ENCODE results near the gene TOR2A.

The TOR2A gene

GRCh38 chr9:127706836-127707241, 28.3 kb downstream of the TOR2A start, which contains the start of gene CFAP157:
Gene CFAP157, plus strand, starts transcription at chr9:127706988. Its CDS starts 44 bp downstream, at chr9:127707032.
- Histone ChIP-seq H3K4me3 (ENCODE audit: low read depth, low read length) (no peak within 1 kb of the TSS), H3K4me1 (ENCODE audit: control insufficient read depth, insufficient read depth, low read length) (peaks cover 11% of the 10 kb centered on the region), H3K9me3 (ENCODE audit: control insufficient read depth, insufficient read depth, low read length) (no peaks in the 10 kb centered on the region), H3K27ac (ENCODE audit: low read depth, low read length) (no peak within 1 kb of the TSS), H3K36me3 (ENCODE audit: control insufficient read depth, insufficient read depth, low read length) (no peaks in the 10 kb centered on the region), H3K9ac (ENCODE audit: low read depth, low read length) (no peak within 1 kb of the TSS), H3K27me3 (ENCODE audit: control insufficient read depth, insufficient read depth, low read length) (no peaks in the 10 kb centered on the region)

GRCh38 chr9:127705577-127706379, 29.3 kb downstream of the TOR2A start:
- H3K4me1 ChIP-seq (ENCODE audit: control insufficient read depth, insufficient read depth, low read length), result 0 out of 2 replicates have a peak, but pooled peaks cover 4% of the 10 kb centered on the region
- H3K4me3 ChIP-seq (ENCODE audit: low read depth, low read length), result no peak overlapping the region
- H3K27ac ChIP-seq (ENCODE audit: low read depth, low read length), result no peak overlapping the region
- no peaks in the 10 kb centered on the region for H3K9me3 ChIP-seq (ENCODE audit: control insufficient read depth, insufficient read depth, low read length)
- no peaks in the 10 kb centered on the region for H3K27me3 ChIP-seq (ENCODE audit: control insufficient read depth, insufficient read depth, low read length)
- H3K9ac ChIP-seq (ENCODE audit: low read depth, low read length), result no peak overlapping the region
- no peaks in the 10 kb centered on the region for H3K36me3 ChIP-seq (ENCODE audit: control insufficient read depth, insufficient read depth, low read length)

- Histone ChIP-seq H3K9ac (ENCODE audit: low read depth, low read length) (no peak overlapping the region), H3K4me3 (ENCODE audit: low read depth, low read length) (no peak overlapping the region), H3K27ac (ENCODE audit: low read depth, low read length) (no peak overlapping the region), H3K4me1 (ENCODE audit: control insufficient read depth, insufficient read depth, low read length) (0 out of 2 replicates have a peak, but pooled peaks cover 4% of the 10 kb centered on the region), H3K27me3 (ENCODE audit: control insufficient read depth, insufficient read depth, low read length) (no peaks in the 10 kb centered on the region), H3K9me3 (ENCODE audit: control insufficient read depth, insufficient read depth, low read length) (no peaks in the 10 kb centered on the region), H3K36me3 (ENCODE audit: control insufficient read depth, insufficient read depth, low read length) (no peaks in the 10 kb centered on the region)
Measured at GRCh38 chr9:127703289-127703946, 31.7 kb downstream of the TOR2A start.

- no peaks in the 10 kb centered on the region for H3K27me3 ChIP-seq (ENCODE audit: control insufficient read depth, insufficient read depth, low read length)
- no peak overlapping the region for H3K9ac ChIP-seq (ENCODE audit: low read depth, low read length)
- H3K4me3 ChIP-seq (ENCODE audit: low read depth, low read length), result no peak overlapping the region
- H3K4me1 ChIP-seq (ENCODE audit: control insufficient read depth, insufficient read depth, low read length), result no peaks in the 10 kb centered on the region
- no peaks in the 10 kb centered on the region for H3K36me3 ChIP-seq (ENCODE audit: control insufficient read depth, insufficient read depth, low read length)
- no peak overlapping the region for H3K27ac ChIP-seq (ENCODE audit: low read depth, low read length)
- no peaks in the 10 kb centered on the region for H3K9me3 ChIP-seq (ENCODE audit: control insufficient read depth, insufficient read depth, low read length)
Measured at GRCh38 chr9:127700594-127701255, 34.4 kb downstream of the TOR2A start.

GRCh38 chr9:127700140-127700539, 35.0 kb downstream of the TOR2A start:
- no peak overlapping the region for H3K9ac ChIP-seq (ENCODE audit: low read depth, low read length)
- no peaks in the 10 kb centered on the region for H3K4me1 ChIP-seq (ENCODE audit: control insufficient read depth, insufficient read depth, low read length)
- H3K27ac ChIP-seq (ENCODE audit: low read depth, low read length), result no peak overlapping the region
- H3K9me3 ChIP-seq (ENCODE audit: control insufficient read depth, insufficient read depth, low read length), result no peaks in the 10 kb centered on the region
- H3K4me3 ChIP-seq (ENCODE audit: low read depth, low read length), result no peak overlapping the region
- H3K27me3 ChIP-seq (ENCODE audit: control insufficient read depth, insufficient read depth, low read length), result no peaks in the 10 kb centered on the region
- H3K36me3 ChIP-seq (ENCODE audit: control insufficient read depth, insufficient read depth, low read length), result no peaks in the 10 kb centered on the region

- peak overlapping the region; percentile 35 for H3K9ac ChIP-seq (ENCODE audit: low read depth, low read length)
Measured at GRCh38 chr9:127698985-127699670, 36.0 kb downstream of the TOR2A start.

GRCh38 chr9:127698386-127698785, 36.7 kb downstream of the TOR2A start:
- no peak overlapping the region for H3K9ac ChIP-seq (ENCODE audit: low read depth, low read length)
- no peaks in the 10 kb centered on the region for H3K9me3 ChIP-seq (ENCODE audit: control insufficient read depth, insufficient read depth, low read length)
- H3K36me3 ChIP-seq (ENCODE audit: control insufficient read depth, insufficient read depth, low read length), result no peaks in the 10 kb centered on the region
- H3K4me3 ChIP-seq (ENCODE audit: low read depth, low read length), result no peak overlapping the region
- no peak overlapping the region for H3K27ac ChIP-seq (ENCODE audit: low read depth, low read length)
- H3K4me1 ChIP-seq (ENCODE audit: control insufficient read depth, insufficient read depth, low read length), result no peaks in the 10 kb centered on the region
- H3K27me3 ChIP-seq (ENCODE audit: control insufficient read depth, insufficient read depth, low read length), result no peaks in the 10 kb centered on the region

More at GRCh38 chr9:127698985-127699670, 36.0 kb downstream of the TOR2A start:
- H3K36me3 ChIP-seq (ENCODE audit: control insufficient read depth, insufficient read depth, low read length), result no peaks in the 10 kb centered on the region
- H3K9me3 ChIP-seq (ENCODE audit: control insufficient read depth, insufficient read depth, low read length), result no peaks in the 10 kb centered on the region
- H3K27me3 ChIP-seq (ENCODE audit: control insufficient read depth, insufficient read depth, low read length), result no peaks in the 10 kb centered on the region
- no peaks in the 10 kb centered on the region for H3K4me1 ChIP-seq (ENCODE audit: control insufficient read depth, insufficient read depth, low read length)
- H3K27ac ChIP-seq (ENCODE audit: low read depth, low read length), result no peak overlapping the region
- H3K4me3 ChIP-seq (ENCODE audit: low read depth, low read length), result peak overlapping the region; percentile 54

GRCh38 chr9:127697575-127697974, 37.5 kb downstream of the TOR2A start:
- Histone ChIP-seq H3K9ac (ENCODE audit: low read depth, low read length) (no peak overlapping the region), H3K27me3 (ENCODE audit: control insufficient read depth, insufficient read depth, low read length) (no peaks in the 10 kb centered on the region), H3K4me1 (ENCODE audit: control insufficient read depth, insufficient read depth, low read length) (no peaks in the 10 kb centered on the region), H3K9me3 (ENCODE audit: control insufficient read depth, insufficient read depth, low read length) (no peaks in the 10 kb centered on the region), H3K4me3 (ENCODE audit: low read depth, low read length) (no peak overlapping the region), H3K27ac (ENCODE audit: low read depth, low read length) (no peak overlapping the region), H3K36me3 (ENCODE audit: control insufficient read depth, insufficient read depth, low read length) (no peaks in the 10 kb centered on the region)

- no peaks in the 10 kb centered on the region for H3K4me1 ChIP-seq (ENCODE audit: control insufficient read depth, insufficient read depth, low read length)
- no peak overlapping the region for H3K27ac ChIP-seq (ENCODE audit: low read depth, low read length)
- no peak overlapping the region for H3K9ac ChIP-seq (ENCODE audit: low read depth, low read length)
- H3K4me3 ChIP-seq (ENCODE audit: low read depth, low read length), result no peak overlapping the region
- H3K36me3 ChIP-seq (ENCODE audit: control insufficient read depth, insufficient read depth, low read length), result no peaks in the 10 kb centered on the region; the same call in 1 of the 2 replicates
- H3K27me3 ChIP-seq (ENCODE audit: control insufficient read depth, insufficient read depth, low read length), result no peaks in the 10 kb centered on the region
- no peaks in the 10 kb centered on the region for H3K9me3 ChIP-seq (ENCODE audit: control insufficient read depth, insufficient read depth, low read length)
Measured at GRCh38 chr9:127694890-127695720, 40.0 kb downstream of the TOR2A start.

GRCh38 chr9:127693697-127694096, 41.4 kb downstream of the TOR2A start:
- no peaks in the 10 kb centered on the region; the same call in 1 of the 2 replicates for H3K36me3 ChIP-seq (ENCODE audit: control insufficient read depth, insufficient read depth, low read length)

More at GRCh38 chr9:127693697-127694096, 41.4 kb downstream of the TOR2A start:
- Histone ChIP-seq H3K4me1 (ENCODE audit: control insufficient read depth, insufficient read depth, low read length) (no peaks in the 10 kb centered on the region), H3K9me3 (ENCODE audit: control insufficient read depth, insufficient read depth, low read length) (0 out of 2 replicates have a peak, but pooled peaks cover 4% of the 10 kb centered on the region), H3K27ac (ENCODE audit: low read depth, low read length) (no peak overlapping the region), H3K27me3 (ENCODE audit: control insufficient read depth, insufficient read depth, low read length) (no peaks in the 10 kb centered on the region), H3K4me3 (ENCODE audit: low read depth, low read length) (no peak overlapping the region), H3K9ac (ENCODE audit: low read depth, low read length) (no peak overlapping the region)

Measured in HUES48 (cell line).